Naive B cell (primary cell): ENCODE results near the gene G2E3. TPM values are rescaled to one million over a fixed set of nuclear protein-coding genes. Genes with fewer than 3 reads are reported as not detected.
"Not testable (repeated sequence)": the region's sequence is repeated elsewhere in the genome, so short reads cannot be mapped to it uniquely, and the experiment has no call there.

Experiments
- ATAC-seq, 2 donors: fragments of 150-1000 bp; cut with Tn5 transposase; 2 replicates each; pipeline ENCODE4 v1.10.0; 2021; ENCODE audit warnings: low read depth in 2 of 2, mild to moderate bottlenecking in 2 of 2, moderate library complexity in 2 of 2
- DNase-seq: peaks from one replicate; pipeline ENCODE4 v3.0.0; 2022
- H3K27ac Mint-ChIP-seq, 6 donors: one replicate each; pipeline ENCODE4 v1.8.0; 2020 to 2022; ENCODE audit warnings: mild to moderate bottlenecking in 6 of 6, mixed read lengths in 6 of 6, moderate library complexity in 5 of 6, inconsistent platforms in 2 of 6
- H3K27me3 Mint-ChIP-seq, 3 donors: one replicate each; pipeline ENCODE4 v1.8.0; 2021 to 2022; ENCODE audit warnings: mixed read lengths in 3 of 3, mild to moderate bottlenecking in 1 of 3
- H3K36me3 Mint-ChIP-seq, 2 donors: one replicate each; pipeline ENCODE4 v1.8.0; 2020 to 2022; ENCODE audit warnings: mixed read lengths in 2 of 2, inconsistent platforms in 1 of 2, mild to moderate bottlenecking in 1 of 2
- H3K4me1 Mint-ChIP-seq, 3 donors: one replicate each; pipeline ENCODE4 v1.8.0; 2020 to 2022; ENCODE audit warnings: mixed read lengths in 3 of 3, inconsistent platforms in 1 of 3, mild to moderate bottlenecking in 1 of 3, moderate library complexity in 1 of 3
- H3K4me3 Mint-ChIP-seq, 8 donors: one replicate each; pipeline ENCODE4 v1.8.0; 2020 to 2022; ENCODE audit warnings: mild to moderate bottlenecking in 8 of 8, mixed read lengths in 8 of 8, moderate library complexity in 8 of 8, inconsistent platforms in 2 of 8
- H3K9me3 Mint-ChIP-seq, 7 donors: one replicate each; pipeline ENCODE4 v1.8.0; 2020 to 2022; ENCODE audit warnings: mixed read lengths in 7 of 7, mild to moderate bottlenecking in 5 of 7, inconsistent platforms in 2 of 7, moderate library complexity in 1 of 7
- polyA plus RNA-seq, 6 donors: library from polyadenylated mRNA; unstranded; fragments of 300-500 nt; fragmentation: Illumina TruSeq; gene quantifications; one replicate each; pipeline ENCODE4 v1.2.3, GENCODE V29; 2021; ENCODE audit warnings: low read depth in 6 of 6

G2E3 gene
- polyA plus RNA-seq, 6 donors from 2014 or later = 11.8 to 34.6 (median 25.4) TPM

DNA sequence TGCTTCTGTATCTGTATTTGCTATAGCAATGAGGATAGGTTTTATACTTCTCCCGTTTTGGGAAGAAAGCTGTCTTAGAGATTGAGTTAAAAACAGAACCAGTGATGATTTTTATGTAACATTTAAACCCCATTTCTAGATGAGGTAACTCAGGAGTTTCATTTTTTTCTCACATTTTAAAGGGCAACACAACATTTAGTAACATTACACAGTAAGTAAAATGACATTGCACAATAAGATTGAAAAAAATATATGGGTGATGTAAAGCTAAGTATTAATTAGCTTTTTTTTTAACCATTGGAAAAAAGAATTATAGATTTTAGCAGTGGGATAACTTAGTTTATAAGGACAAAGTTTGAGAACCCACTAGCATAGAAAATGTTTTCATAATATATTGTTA, 38.0 kb downstream of the G2E3 start:
- ATAC-seq (no peak), DNase-seq (no peak)
- no peak overlapping the region for H3K27ac Mint-ChIP-seq
- no peaks in the 10 kb centered on the region for H3K4me1 Mint-ChIP-seq
- H3K4me3 Mint-ChIP-seq = no peak overlapping the region
- H3K9me3 Mint-ChIP-seq = no peaks in the 10 kb centered on the region
- no peaks in the 10 kb centered on the region for H3K27me3 Mint-ChIP-seq
- H3K36me3 Mint-ChIP-seq = peaks cover 4 to 7% of the 10 kb centered on the region in 2 donors

DNA sequence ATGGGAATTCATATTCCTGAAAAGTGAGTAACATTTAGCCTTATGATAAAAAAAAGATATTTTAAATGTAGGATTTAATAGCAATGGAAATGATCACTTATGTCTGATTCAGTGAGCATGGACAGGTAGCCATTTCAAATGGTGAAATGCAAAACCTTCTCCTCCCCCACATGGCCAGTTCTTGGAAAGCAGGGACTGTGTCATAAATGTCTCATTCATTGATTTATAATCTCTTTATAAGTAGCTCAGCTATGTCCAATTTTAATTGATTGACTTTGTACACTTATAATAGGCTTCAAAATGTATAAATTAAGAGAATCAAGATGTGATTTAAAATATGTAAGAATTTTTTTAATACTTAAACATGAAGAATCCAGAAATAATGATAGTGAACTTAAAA, 38.5 kb downstream of the G2E3 start:
- Mint-ChIP-seq H3K27me3 (no peaks in the 10 kb centered on the region), H3K4me1 (no peaks in the 10 kb centered on the region), H3K9me3 (no peaks in the 10 kb centered on the region), H3K27ac (no peak overlapping the region), H3K36me3 (peaks cover 4% of the 10 kb centered on the region in 2 donors), H3K4me3 (no peak overlapping the region)
- DNase-seq (no peak), ATAC-seq (no peak)

DNA sequence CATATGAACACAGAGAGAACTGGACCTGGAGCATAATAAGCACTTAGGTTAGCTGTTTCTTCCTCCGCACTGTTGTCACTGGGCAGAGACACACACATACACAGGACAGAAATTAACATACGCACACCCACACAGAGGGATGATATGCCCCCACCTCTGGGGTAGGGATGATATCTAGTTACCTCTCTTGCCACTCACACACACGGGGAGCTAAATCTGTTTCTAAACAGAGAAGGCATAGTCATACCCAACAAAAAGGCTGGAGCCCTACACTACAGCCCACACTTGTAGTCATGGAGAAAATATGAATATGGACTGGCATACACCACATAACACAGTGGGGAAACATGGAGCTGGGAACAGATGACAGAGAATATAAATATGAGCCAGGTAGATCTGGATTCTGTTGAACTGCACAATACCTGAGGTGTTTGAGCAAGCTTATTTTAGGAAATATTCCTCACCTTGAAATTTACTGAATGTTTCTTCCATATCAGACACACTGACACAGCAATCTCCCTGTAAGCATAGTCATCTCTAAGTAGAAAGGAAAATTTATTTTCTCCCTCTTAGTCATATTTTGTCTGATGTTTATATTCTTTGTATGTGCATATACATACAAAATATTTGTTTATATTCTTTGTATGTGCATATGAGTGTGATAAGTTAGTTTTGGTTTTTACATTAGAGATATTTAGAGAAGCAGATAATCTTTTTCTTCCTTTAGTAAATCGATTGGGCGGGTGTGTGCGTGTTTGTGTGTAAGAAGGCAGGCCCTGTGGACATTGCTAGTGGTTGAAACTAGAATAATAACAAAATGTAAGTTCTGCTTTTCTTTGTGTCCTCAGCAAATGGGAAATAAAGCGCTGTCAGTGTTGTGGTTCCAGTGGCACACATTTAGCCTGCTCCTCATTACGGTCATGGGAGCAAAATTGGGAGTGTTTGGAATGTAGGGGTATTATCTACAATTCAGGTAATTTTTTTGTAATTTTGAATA, 42.3 kb downstream of the G2E3 start:
- no peaks in the 10 kb centered on the region for H3K4me1 Mint-ChIP-seq
- H3K9me3 Mint-ChIP-seq = no peaks in the 10 kb centered on the region
- no peaks in the 10 kb centered on the region for H3K27me3 Mint-ChIP-seq
- no peak overlapping the region for H3K4me3 Mint-ChIP-seq
- H3K36me3 Mint-ChIP-seq = peaks cover 9 to 11% of the 10 kb centered on the region in 2 donors
- peak overlapping the region in 3 of 6 donors; percentile 25 to 63 (median 54) for H3K27ac Mint-ChIP-seq
- no peak for DNase-seq
- no peak for ATAC-seq

DNA sequence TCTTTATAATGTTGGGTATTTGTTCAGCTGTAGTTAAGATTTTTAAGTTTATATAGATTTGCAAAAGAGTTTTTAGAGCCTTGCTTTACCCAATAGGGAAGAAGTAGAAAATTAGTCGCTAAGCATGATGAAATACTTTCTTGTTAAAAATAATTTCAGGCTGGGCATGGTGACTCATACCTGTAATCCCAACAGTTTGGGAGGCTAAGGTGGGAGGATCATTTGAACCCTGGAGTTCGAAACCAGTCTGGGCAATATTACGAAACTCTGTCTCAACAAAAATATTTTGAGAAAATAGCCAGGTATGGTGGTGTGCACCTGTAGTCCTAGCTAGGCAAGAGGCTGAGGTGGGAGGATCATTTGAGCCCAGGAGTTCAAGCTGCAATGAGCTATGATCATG, 44.4 kb downstream of the G2E3 start:
- ATAC-seq (no peak), DNase-seq (no peak)
- no peak overlapping the region for H3K4me3 Mint-ChIP-seq
- H3K36me3 Mint-ChIP-seq = peaks cover 9 to 11% of the 10 kb centered on the region in 2 donors
- H3K4me1 Mint-ChIP-seq = no peaks in the 10 kb centered on the region
- no peaks in the 10 kb centered on the region for H3K9me3 Mint-ChIP-seq
- no peaks in the 10 kb centered on the region for H3K27me3 Mint-ChIP-seq
- no peak overlapping the region for H3K27ac Mint-ChIP-seq

DNA sequence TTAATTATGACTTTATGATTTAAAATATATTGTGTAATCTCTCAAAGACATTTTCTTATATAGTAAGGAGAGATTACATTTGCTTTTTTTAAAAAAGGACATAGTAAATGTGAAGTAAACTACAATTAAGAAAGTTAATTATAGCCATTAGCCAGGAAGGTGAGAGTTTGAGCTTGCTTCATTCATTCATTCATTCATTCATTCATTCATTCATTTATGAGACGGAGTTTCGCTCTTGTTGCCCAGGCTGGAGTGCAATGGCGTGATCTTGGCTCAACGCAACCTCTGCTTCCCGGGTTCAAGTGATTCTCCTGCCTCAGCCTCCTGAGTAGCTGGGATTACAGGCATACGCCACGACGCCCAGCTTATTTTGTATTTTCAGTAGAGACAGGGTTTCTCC, 45.7 kb downstream of the G2E3 start:
- DNase-seq, ATAC-seq, H3K4me3 Mint-ChIP-seq, H3K4me1 Mint-ChIP-seq, H3K9me3 Mint-ChIP-seq, H3K27ac Mint-ChIP-seq, H3K27me3 Mint-ChIP-seq: not testable (repeated sequence)
- H3K36me3 Mint-ChIP-seq = peaks cover 9 to 11% of the 10 kb centered on the region in 2 donors

DNA sequence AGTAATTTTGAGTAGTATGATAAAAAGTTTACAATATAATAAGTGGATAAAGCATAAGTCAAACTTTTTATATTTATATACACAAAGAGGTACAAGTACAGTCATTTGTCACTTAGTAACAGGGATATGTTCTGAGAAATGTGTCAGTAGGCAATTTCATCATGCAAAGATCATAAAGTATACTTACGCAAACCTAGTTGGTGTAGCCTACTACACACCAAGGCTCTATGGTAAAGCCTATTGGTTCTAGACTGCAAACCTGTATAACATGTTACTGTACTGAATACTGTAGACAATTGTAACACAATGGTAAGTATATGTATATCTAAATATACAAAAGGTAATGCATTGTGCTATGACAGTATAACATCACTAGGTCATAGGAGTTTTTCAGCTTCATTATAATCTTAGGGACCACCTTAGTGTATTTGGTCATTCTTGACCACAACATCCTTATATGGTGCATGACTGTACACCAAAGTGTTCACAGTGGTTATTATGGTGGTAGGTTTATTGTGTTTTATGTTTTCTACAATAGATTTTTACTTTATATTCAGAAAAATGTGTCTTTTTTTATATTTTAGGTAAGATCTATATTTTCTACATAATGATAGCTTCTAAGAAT, 48.3 kb downstream of the G2E3 start:
- Mint-ChIP-seq H3K9me3 (no peaks in the 10 kb centered on the region), H3K4me3 (no peak overlapping the region), H3K4me1 (no peaks in the 10 kb centered on the region), H3K27ac (no peak overlapping the region), H3K27me3 (no peaks in the 10 kb centered on the region), H3K36me3 (peaks cover 4 to 7% of the 10 kb centered on the region in 2 donors)
- DNase-seq (no peak), ATAC-seq (no peak)

DNA sequence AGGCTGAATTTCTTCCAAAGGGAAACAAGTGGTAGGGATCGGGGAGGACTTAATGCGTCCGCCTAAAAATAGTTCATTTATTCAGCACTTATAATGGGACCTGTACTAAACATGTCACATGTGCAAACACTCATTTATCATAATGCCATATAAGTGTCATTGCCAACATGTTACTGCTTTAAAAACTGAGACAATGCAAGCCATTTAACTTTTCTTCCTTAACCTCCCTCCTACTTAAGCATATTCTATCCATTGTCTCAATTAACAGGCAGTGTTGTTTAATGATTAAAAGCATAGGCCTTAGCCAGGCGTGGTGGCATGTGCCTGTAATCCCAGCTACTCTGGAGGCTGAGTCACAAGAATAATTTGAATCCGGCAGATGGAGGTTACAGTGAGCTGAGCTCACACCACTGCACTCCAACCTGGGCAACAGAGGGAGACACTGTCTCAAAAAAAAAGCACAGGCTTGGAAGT, 49.6 kb downstream of the G2E3 start:
- Mint-ChIP-seq H3K36me3 (peaks cover 4 to 7% of the 10 kb centered on the region in 2 donors), H3K27ac (peak overlapping the region in 2 of 6 donors; percentile 28 to 47), H3K4me3 (no peak overlapping the region), H3K4me1 (no peaks in the 10 kb centered on the region), H3K9me3 (no peaks in the 10 kb centered on the region), H3K27me3 (no peaks in the 10 kb centered on the region)
- DNase-seq (no peak), ATAC-seq (no peak)

DNA sequence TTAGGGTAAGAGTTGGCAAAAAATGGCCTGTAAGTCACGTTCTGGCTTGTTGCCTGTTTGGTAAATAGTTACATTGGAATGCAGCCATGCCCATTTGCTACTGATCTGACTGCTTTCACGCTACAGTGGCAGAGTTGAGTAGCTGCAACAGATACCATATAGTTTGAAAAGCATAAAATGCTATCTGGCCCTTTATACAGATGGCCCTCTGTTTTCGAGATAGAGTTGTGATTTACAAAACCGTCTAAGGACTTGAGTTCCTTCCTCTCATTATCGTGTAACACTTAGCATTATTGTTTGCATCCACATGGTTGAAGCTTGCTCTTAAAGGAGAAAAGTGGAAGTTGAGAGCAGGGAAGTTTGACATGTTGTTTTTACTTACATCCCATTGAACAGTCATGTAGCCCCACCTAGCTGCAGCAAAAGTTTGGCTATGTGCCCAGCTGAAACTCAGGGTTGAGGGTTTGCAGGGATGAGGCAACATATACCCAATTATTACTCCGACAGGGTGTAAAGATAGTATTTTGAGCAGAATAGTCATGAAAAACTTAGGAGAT, 51.9 kb downstream of the G2E3 start:
- ATAC-seq (peak in 1 of 2 donors; percentile 40), DNase-seq (no peak)
- Mint-ChIP-seq H3K36me3 (peaks cover 0 to under 1% of the 10 kb centered on the region in 2 donors), H3K27ac (peak overlapping the region in 4 of 6 donors; percentile 7 to 85 (median 54)), H3K27me3 (no peaks in the 10 kb centered on the region), H3K4me1 (no peaks in the 10 kb centered on the region), H3K4me3 (no peak overlapping the region), H3K9me3 (no peaks in the 10 kb centered on the region)

DNA sequence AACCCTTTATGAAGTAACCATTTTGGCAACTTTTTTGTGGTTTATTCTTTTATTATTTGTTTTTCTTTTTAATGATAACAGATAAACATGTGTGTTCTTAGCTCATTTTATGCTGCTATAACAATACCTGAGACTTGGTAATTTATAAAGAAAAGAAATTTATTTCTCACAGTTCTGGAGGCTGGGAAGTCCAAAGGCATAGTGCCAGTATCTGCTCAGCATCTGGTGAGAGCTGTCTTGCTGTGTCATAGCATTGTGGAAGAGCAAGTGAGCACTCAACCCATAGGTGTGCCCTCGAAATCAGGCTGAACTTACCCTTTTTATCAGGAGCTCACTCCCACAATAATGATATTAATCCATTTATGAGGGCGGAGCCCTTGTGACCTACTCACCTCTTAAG, 55.2 kb downstream of the G2E3 start:
- H3K36me3 Mint-ChIP-seq = peaks cover 0 to 5% of the 10 kb centered on the region in 2 donors
- H3K9me3 Mint-ChIP-seq = no peaks in the 10 kb centered on the region
- H3K4me3 Mint-ChIP-seq = no peak overlapping the region
- no peaks in the 10 kb centered on the region for H3K27me3 Mint-ChIP-seq
- no peaks in the 10 kb centered on the region for H3K4me1 Mint-ChIP-seq
- ATAC-seq = no peak
- no peak for DNase-seq
- H3K27ac Mint-ChIP-seq = no peak overlapping the region

DNA sequence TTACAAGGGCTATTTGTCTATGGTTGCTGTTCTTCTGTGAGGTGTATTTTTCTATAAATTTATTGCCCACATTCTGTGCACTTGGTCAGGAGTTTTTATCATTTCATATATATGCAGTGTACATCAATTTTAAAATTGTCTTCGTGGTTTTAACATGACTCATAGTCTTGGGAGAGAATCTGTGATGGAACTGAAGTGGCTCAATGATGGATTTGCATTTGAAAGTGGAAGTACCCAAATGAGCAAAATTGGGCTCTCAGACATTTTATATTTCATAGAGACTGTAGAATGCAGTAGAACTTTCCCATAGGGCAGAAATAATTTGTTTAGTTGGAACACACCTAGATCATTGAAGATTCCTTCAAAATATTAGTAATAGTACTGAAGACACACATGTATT, 61.2 kb downstream of the G2E3 start:
- Mint-ChIP-seq H3K36me3 (peaks cover 0 to 10% of the 10 kb centered on the region in 2 donors), H3K4me3 (peak overlapping the region in 6 of 8 donors; percentile 19 to 76 (median 54)), H3K4me1 (peaks cover 23 to 42% (median 28%) of the 10 kb centered on the region in 3 donors), H3K27me3 (no peaks in the 10 kb centered on the region), H3K9me3 (no peaks in the 10 kb centered on the region), H3K27ac (peak overlapping the region in 4 of 6 donors; percentile 0 to 41 (median 24))
- peak; percentile 4 for DNase-seq
- no peak for ATAC-seq

DNA sequence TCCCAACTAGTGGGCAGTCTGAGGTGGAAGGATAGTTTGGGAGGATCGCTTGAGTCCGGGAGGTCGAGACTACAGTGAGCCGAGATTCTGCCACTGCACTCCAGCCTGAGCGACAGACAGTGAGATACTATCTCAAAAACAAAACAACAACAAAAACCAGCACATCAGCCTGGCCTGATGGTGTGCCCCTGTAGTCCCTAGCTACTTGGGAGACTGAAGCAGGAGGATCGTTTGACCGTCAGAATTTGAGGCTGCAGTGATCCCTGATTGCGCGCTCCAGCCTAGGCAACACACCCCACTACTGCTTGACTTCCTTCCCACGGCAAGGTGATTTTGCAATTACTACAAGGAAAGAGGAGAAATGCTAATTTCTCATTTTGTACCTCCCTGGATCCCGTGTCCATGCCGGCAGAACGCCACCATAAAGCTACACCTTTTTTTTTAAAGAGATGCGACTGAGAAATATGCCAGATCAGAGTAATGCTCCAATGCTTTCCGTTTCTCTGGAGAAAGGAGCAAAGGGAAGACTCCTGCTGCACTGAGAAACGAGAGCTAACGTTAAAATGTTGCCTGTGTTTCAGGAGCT, 62.5 kb downstream of the G2E3 start:
- ATAC-seq = peak in 1 of 2 donors; percentile 3
- Mint-ChIP-seq H3K9me3 (no peaks in the 10 kb centered on the region), H3K27me3 (no peaks in the 10 kb centered on the region), H3K4me3 (peak overlapping the region; percentile 89 to 99 (median 97)), H3K36me3 (peaks cover 0 to 5% of the 10 kb centered on the region in 2 donors), H3K4me1 (peaks cover 23 to 46% (median 28%) of the 10 kb centered on the region in 3 donors), H3K27ac (peak overlapping the region; percentile 85 to 99 (median 98))
- DNase-seq = peak; percentile 22

DNA sequence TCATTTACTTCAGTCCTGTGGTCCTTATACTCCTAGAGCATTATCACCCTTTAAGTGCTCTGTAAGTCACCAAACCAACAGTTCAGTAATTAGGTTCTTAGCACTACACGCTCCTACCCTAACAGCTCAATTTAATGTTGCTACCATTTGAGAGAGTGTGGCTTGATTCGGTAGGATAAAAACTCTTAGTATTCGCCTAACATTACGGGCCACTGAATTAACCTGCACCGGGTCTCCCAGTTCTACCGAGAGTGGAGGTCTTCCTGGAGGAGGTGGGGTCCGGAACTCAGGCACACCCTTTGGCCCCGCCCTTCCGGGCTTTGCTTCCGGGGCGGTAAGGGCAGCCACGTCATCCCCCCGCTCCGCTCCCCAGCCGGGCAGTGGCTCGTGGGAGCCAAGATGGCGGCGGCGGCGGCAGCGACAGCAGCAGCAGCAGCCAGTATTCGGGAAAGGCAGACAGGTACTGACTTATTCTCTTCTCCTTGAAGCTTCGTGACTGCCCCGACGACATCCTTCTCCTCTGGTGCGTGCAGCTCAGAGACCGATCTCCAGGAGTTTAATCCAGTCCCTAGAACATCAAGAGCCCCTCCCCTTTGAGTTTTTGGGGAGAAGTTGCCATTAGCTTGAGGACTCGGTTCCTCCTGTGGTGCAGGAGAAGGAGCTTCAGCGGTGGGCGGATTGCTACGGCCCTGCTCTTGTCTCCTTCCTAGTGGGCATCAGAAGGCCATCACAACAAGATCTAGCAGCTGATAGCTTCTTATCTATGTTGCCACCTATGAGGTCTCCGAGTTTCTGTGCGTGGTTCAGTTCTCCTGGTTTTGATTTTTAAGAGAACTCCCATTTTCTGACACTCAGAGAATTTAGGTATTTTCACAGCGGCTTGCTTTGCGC, 63.2 kb downstream of the G2E3 start, which contains the start of gene SCFD1:
TSS of gene SCFD1 (plus strand) at position 380 of the 891 bp plus-strand sequence. CDS start at position 400, 20 bp downstream.
- Mint-ChIP-seq H3K4me1 (peaks cover 23 to 48% (median 28%) of the 10 kb centered on the region in 3 donors), H3K27me3 (no peaks in the 10 kb centered on the region)

More for the DNA sequence above, 63.2 kb downstream of the G2E3 start, which contains the start of gene SCFD1:
- ATAC-seq = peak; percentile 98
- Mint-ChIP-seq H3K4me3 (peak within 1 kb of the TSS; percentile 89 to 99 (median 97)), H3K9me3 (no peaks in the 10 kb centered on the region), H3K27ac (peak within 1 kb of the TSS; percentile 85 to 99 (median 98)), H3K36me3 (peaks cover 0 to 5% of the 10 kb centered on the region in 2 donors)
- peak; percentile 92 for DNase-seq
